H54 (cell line): ENCODE data around the gene RFX7.
"Not testable (repeated sequence)": the region's sequence is repeated elsewhere in the genome, so short reads cannot be mapped to it uniquely, and the experiment has no call there.

Experiments
- DNase-seq: peaks from one replicate; pipeline ENCODE4 v3.0.0; 2011; ENCODE audit warnings: low spot score, mixed read lengths; ENCODE audit not compliant: insufficient read length
- FAIRE-seq: peaks from 3 replicates; lab custom pipeline; 2011; peaks lifted over from hg19 to GRCh38; lab: Jason Lieb, UNC
- POLR2A ChIP-seq: IDR thresholded peaks from 2 replicates; pipeline ENCODE4 v1.6.1; 2011; ENCODE audit warnings: low read depth, mild to moderate bottlenecking, low read length

Gene RFX7

DNA sequence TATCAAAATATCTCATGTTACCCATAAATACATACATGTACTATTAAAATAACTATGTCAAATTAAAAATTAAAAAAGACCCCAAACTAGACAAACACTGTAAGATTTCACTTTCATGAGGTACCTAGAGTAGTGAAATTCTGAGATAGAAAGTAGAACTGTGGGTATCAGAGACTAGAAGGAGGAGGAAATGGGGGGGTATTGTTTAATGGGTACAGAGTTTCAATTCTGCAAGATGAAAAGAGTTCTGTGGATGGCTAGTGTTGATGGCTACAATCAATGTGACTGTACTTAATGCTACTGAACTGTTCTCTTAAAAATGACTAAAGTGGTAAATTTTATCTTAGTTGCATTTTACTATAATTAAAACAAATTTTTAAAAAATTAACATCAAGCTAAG, 36.6 kb downstream of the RFX7 start:
- no peak for TF ChIP-seq POLR2A
- FAIRE-seq (no peak), DNase-seq (no peak)

DNA sequence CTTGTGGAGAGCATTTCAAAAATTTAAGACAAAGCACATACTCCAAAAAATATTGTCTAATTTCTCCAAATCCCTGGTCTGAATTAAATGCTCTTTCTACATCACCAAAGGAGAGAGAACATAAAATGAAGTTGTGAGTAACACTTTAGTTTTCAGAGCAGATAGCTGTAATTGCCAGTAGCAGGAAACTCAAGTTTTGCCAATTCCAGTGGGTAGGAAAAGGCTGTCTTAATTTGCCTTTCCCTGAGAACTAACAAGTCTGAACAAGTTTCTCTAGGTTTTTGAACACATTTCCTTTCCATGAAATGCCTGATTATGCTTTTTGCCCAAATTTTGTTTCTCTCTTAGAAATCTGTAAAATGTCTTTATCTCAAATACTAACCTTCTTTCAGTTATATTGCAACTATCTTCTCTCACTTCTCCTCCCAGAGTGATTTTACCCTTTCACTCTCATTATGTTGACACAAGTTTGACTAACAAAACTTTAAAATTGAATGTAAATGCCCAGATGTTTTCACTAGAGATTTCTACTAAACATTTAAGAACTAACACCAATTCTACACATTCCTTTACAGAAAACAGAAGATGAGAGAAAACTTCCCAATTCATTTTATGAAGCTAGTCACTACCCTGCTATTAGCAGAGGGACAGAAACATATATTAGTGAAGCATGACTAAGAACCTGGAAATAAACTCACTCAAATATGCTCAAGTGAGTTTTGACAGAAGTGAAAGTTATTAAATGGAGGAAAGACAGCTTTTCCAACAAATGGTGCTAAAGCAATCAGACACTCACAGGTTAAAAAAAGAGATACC, 38.4 kb downstream of the RFX7 start:
- DNase-seq (no peak), FAIRE-seq (no peak)
- no peak for TF ChIP-seq POLR2A

DNA sequence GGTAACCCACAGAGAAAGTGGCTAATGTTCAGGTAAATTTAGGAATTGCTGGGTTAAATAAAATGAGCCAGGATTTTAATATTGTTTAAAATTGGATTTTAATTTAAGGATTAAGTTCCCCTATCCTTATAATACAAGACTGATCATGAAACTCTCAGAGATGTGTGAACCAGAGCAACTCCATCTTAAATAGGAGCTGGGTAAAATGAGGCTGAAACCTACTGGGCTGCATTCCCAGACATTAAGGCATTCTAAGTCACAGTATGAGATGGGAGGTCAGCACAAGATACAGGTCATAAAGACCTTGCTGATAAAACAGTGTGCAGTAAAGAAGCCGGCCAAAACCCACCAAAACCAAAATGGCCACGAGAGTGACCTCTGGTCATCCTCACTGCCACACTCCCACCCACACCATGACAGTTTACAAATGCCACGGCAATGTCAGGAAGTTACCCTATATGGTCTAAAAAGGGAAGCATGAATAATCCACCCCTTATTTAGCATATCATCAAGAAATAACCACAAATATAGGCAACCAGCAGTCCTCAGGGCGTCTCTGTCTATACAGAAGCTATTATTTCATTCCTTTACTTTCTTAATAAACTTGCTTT, 40.3 kb downstream of the RFX7 start:
- not testable (repeated sequence) for DNase-seq, FAIRE-seq

DNA sequence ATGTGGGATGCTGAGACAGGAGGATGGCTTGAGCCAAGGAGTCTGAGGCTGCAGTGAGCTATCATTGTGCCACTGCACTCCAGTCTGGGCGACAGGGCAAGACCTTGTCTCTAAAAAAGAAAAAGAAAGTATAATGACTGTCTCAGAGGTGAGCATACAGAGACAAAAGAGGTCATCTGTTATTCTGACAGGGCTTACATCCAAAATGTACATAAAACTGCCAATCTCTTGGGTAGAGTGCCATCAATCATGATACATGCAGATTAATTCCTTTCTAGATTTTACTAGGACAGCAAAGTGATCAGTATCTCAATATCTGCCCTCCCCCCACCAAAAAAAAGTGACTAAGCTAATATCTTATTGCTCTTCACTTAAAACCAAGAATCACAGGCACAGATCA, 41.0 kb downstream of the RFX7 start:
- FAIRE-seq = no peak
- no peak for DNase-seq
- no peak for TF ChIP-seq POLR2A

DNA sequence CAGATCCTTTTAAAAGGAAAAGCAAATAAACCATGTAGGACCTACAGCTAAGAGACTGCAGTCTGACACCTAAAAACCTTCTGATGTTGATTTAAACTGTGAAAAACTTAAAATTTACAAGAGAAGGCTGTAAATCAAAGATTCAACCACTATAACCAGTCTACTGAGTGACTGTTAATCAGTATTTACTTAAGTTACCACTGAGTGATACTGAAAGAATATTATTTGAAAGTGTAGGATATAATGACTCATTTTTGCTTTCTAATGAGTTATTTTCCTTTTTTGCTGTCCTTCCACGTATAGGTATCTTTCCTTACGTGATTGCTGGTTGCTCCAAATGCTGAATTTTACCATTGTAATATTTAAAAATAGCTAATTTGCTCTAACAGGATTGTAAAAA, 44.6 kb downstream of the RFX7 start:
- FAIRE-seq = no peak

DNA sequence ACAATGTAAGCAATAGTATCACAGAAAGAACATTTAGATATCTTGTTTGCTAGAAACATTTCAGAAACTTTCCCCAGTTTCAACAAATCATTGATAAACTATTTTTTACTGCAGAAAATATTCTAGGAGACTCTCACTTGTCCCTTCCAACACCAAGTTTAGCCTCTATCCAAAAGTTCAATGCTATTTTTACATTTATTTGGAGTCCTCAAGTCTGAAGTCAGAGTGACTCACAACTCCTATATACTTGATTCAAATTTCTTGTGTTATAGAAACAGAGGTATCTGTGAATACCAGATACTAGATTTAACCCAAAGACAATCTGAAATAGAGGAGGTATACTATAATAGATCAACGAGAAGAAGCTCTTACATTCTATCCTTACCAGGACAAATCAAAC, 49.6 kb downstream of the RFX7 start:
- FAIRE-seq (no peak), DNase-seq (no peak)
- TF ChIP-seq POLR2A = no peak

More for the DNA sequence above, 44.6 kb downstream of the RFX7 start:
- no peak for DNase-seq
- no peak for TF ChIP-seq POLR2A

DNA sequence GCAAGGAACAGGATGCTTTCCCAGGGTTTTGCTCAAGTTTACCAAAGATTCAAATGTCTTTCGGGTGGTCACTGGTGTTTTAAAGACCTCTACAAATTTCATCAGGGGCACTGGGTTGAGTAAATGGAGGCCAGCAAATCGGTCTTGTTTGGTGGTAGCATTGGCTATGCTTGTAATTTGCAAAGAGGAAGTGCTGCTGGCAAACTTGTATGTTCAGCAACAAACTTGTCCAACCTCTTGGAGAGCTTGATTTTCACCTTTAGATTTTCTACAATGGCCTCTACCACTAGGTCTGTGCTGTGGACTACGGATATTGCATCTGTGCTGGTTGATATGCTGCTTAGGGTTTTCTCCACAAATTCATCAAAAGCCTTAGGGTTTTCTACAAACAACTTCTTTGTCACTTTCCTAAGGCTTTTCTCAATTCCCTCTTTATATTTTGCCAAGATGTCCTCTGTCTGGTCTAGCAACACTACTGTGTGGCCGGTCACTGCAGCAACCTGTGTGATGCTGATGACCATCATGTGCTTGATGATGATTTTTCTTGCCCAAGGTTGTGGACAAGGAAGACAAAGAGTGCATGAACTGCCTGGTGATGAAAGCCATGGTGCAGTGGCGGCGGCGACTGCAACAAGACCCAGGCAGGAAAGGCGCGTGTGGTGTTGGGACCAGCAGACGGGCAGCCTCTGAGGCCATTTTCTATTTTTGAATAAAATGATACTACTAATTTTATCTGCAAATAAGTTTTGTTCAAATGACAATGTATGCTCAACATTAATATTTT, 50.8 kb downstream of the RFX7 start:
- FAIRE-seq = no peak
- DNase-seq = no peak

DNA sequence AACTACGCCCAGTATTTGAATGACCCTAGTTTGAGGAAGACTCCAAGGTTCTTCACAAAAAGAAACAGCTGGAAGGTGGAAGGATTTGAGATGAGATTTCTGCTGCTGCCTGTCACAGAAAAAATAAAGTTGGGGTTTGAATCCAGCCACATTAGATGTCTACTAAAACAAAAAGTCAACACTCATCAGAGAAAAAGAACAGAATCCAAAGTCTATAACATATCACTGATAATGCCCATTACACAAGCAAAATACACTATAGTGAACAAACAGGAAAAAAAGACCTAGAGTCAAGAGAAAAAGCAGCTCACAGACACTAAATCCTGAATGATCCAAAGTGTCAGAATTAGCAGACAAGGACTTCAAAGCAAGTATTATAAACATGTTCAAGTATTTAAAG, 56.0 kb downstream of the RFX7 start:
- no peak for TF ChIP-seq POLR2A
- no peak for DNase-seq
- no peak for FAIRE-seq

More for the DNA sequence above, 50.8 kb downstream of the RFX7 start:
- TF ChIP-seq POLR2A = no peak

DNA sequence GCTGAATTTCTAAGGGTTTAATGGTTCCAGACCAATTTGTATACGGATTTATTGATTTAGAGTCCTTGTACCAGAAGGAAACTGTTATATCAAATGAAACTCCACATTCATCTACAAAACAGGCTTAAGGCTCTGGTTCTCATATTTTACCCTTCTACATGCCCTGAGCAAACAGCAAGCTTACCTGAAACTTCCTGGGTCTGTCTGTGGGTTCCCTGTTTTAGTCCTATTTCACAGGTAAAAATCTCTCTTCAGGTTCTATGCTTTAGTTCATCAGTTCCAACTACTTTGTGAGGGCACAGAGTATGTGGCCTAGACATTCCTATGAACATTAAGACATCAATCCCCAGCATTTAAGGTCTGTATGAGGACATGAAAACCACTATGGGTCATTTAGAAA, 57.7 kb downstream of the RFX7 start:
- no peak for FAIRE-seq
- TF ChIP-seq POLR2A = no peak
- DNase-seq = no peak

DNA sequence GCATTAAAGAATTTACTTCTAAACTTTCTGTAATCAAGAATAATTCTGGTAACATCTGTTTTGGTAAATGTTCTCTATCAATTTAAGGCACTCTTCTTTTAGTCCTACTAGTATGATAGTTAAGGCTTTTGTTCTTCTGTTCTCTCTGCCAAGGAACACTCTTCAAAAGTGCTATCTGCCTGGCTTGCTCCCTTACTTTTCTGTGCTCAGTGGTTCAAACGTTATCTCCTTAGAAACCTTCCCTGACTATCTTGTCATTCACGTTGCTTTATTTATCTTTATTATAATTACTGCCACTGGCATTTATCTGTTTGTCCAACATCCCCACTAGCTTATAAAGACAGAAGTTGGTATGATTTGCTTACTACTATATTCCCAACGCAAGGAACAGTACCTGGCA, 59.2 kb downstream of the RFX7 start:
- no peak for FAIRE-seq
- no peak for DNase-seq
- TF ChIP-seq POLR2A = no peak

DNA sequence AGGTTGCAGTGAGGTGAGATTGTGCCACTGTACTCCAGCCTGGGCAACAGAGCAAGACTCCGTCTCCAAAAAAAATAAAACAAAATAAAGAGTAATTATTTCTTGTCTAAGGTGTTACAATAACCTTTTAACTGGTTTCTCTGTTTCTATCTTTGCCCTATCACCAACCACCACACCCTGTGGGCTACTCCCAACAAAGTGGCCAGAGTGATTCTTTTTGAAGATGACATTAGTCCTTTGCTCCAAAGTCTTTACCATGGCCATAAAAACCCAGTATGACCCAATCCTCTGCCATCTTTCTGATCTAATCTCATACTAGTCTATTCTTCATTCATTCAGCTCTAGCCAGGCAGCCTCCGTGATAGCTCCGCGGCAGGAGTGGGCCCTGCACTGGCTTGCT, 62.8 kb downstream of the RFX7 start:
- no peak for TF ChIP-seq POLR2A
- DNase-seq = no peak
- no peak for FAIRE-seq

DNA sequence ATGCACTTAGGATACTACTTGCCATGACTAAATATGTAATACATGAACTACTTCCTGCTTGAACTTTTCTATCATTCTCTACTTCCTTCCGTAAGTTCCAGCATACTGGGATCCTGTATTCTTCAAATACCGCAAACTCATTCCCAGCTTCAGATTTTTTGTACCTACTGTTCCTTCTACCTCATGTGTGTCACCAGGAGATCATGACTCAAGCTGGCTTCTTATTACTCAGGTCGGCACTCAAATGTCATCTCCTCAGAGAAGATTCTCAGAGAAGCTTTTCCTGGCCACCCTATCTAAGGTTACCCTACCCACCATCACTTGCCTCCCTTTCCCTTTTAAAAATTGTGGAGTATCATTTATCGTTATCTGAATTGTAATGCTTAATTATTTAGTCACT, 66.7 kb downstream of the RFX7 start:
- FAIRE-seq (no peak), DNase-seq (no peak)
- TF ChIP-seq POLR2A = no peak

DNA sequence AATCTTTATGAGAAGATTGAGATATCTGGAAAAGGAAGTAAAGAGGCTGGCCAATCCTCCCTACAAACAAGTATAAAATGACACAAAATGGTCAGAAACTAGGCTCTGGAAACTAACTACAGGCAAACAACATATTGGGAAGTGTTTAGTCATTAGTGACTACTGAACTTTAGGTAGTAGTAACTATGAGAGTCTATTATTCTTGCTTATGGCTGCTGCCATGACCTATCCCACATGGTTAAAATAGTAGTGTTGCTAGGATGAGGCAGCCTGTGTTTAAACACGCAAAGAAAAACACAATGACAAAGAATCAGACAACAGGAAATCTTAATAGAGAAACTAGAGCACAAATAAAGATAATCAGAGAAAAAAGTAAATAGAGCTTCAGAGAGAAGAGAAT, 67.9 kb downstream of the RFX7 start:
- no peak for FAIRE-seq
- no peak for TF ChIP-seq POLR2A
- no peak for DNase-seq

DNA sequence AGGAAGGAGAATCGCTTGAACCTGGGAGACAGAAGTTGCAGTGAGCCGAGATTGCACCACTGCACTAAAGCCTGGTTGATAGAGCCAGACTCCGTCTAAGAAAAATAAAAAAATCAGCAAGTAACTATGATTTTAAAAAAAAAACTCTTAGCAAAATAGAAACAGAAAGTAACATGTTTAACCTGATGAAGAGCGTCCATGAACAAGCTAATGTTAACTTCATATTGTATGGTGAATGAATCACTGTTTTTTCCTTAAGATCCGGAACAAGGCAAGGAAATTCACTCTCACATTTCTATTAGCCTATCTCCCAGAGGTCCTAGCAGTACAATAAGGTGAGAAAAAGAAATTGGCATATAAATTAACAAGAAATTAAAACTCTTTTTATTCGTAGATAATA, 69.0 kb downstream of the RFX7 start:
- TF ChIP-seq POLR2A = no peak
- FAIRE-seq (no peak), DNase-seq (no peak)
